Measurements from ENCODE around the gene ANXA2R.
"Not testable (repeated sequence)": the region's sequence is repeated elsewhere in the genome, so short reads cannot be mapped to it uniquely, and the experiment has no call there.

The ANXA2R gene

DNA sequence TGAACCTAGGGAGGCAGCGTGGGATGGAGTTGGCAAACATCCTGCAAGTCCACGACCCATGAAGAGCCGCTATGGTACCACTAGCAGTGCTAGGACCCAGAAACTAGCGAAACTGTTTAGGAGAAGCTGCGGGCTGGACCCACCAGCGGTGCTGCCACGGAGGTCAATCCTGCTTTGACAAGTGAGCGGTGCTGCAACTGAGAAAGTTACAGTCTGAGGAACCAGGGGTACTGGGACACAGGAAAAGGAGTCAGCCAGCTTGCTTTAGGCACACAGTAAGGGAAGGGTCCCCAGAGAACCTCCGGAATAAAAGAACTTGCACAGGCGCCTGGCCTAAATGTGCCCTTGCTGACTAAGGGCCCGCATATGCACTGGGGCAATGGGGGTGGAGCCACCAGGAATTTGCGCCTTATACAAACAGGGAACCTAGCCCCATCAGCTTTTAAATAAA lies 23.6 kb upstream of the ANXA2R start:
- DNase-seq = no peak
- peak overlapping the region; percentile 64 for H4K91ac ChIP-seq (ENCODE audit: low read length)
- H3K18ac ChIP-seq (ENCODE audit: low read depth in 1 of 2, low read length in 2 of 2) = peak overlapping the region; percentile 70 to 80
- no peak overlapping the region for H3K14ac ChIP-seq (ENCODE audit: low read length in 2 of 2)
- peak overlapping the region; percentile 91 for H2BK5ac ChIP-seq (ENCODE audit: low read depth, low read length, poor library complexity, severe bottlenecking)
- WGBS = 80% methylated on average over 12 of the region's 12 CpGs
- no peak overlapping the region for H2AFZ ChIP-seq (ENCODE audit: low read depth, low read length)
- H3K36me3 ChIP-seq (ENCODE audit: control insufficient read depth in 1 of 2, insufficient read depth in 2 of 2, low read depth in 1 of 2, low read length in 2 of 2) = no peaks in the 10 kb centered on the region
- peak overlapping the region; percentile 89 for H3K27ac ChIP-seq (ENCODE audit: low read length, poor library complexity, severe bottlenecking)
- peaks cover 3% of the 10 kb centered on the region for H3K79me1 ChIP-seq (replicated peaks; ENCODE audit: low read length, poor library complexity, severe bottlenecking)
- H3K4me3 ChIP-seq (ENCODE audit: insufficient read depth in 1 of 2, low read depth in 1 of 2, low read length in 2 of 2) = peak overlapping the region in 1 of 2 experiments; percentile 95
- H3K9ac ChIP-seq (ENCODE audit: low read length) = peak overlapping the region; percentile 100
- H2BK15ac ChIP-seq (ENCODE audit: low read depth, poor library complexity, severe bottlenecking) = peak overlapping the region; percentile 88
- H3K23ac ChIP-seq (ENCODE audit: low read length in 2 of 2) = no peak overlapping the region
- H3K27me3 ChIP-seq (ENCODE audit: control insufficient read depth in 1 of 2, insufficient read depth in 1 of 2, low read length in 2 of 2) = no peaks in the 10 kb centered on the region
- no peaks in the 10 kb centered on the region for H3K9me3 ChIP-seq (ENCODE audit: control insufficient read depth, low read length)
- peak overlapping the region; percentile 83 for H4K8ac ChIP-seq (ENCODE audit: low read length)
- H3K4me2 ChIP-seq (ENCODE audit: low read length, poor library complexity, severe bottlenecking) = no peak overlapping the region
- H2BK120ac ChIP-seq (ENCODE audit: low read depth, low read length) = no peak overlapping the region
- peak overlapping the region in 1 of 2 experiments; percentile 54 for H3K4ac ChIP-seq (ENCODE audit: low read depth in 1 of 2, low read length in 2 of 2)
- peak overlapping the region; percentile 61 to 67 for H2BK12ac ChIP-seq (ENCODE audit: low read length in 2 of 2)
- peaks cover 11% of the 10 kb centered on the region for H3K4me1 ChIP-seq (ENCODE audit: control insufficient read depth, insufficient read depth, low read depth, low read length)
- H2AK5ac ChIP-seq (ENCODE audit: low read length, severe bottlenecking) = peak overlapping the region; percentile 97

DNA sequence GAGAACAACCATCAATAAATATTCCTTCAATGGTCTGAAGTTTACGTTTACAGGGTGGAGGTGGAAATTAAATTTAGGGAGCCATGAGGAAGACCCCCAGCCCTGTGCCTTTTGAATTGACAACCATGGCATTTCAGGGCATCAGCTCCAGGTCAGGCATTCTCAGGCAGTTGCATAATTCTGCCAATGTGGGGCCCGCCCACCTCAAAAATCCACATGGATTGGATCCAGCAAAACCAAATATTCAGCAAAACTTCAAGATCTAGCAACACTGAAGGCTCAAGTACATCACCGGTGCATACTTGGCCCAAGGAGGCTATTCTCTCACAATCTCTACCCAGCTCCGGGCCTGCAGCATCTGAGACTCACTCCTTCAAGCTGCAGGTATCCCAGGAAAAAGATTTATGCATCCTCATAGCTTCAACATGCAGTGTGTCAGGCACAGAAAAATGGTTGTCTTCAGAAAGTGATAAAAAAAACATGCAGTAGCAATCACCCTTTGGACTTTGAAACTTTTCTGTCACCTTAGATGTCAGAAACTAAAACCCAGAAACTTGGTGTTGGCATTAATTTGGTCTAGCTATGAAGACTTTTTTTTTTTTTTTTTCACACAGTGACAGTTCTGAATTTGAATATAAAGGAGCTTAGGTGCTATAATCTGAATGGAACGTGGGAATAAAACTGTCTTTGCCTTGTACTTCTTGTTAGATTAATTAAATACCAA lies 21.4 kb upstream of the ANXA2R start:
- no peak for DNase-seq
- Histone ChIP-seq H3K9ac (ENCODE audit: low read length) (no peak overlapping the region), H2AFZ (ENCODE audit: low read depth, low read length) (no peak overlapping the region), H3K4me3 (ENCODE audit: insufficient read depth in 1 of 2, low read depth in 1 of 2, low read length in 2 of 2) (no peak overlapping the region), H3K27ac (ENCODE audit: low read length, poor library complexity, severe bottlenecking) (peak overlapping the region; percentile 38), H3K9me3 (ENCODE audit: control insufficient read depth, low read length) (no peaks in the 10 kb centered on the region), H3K23ac (ENCODE audit: low read length in 2 of 2) (peak overlapping the region in 1 of 2 experiments; percentile 7), H3K14ac (ENCODE audit: low read length in 2 of 2) (no peak overlapping the region), H2BK15ac (ENCODE audit: low read depth, poor library complexity, severe bottlenecking) (no peak overlapping the region), H3K27me3 (ENCODE audit: control insufficient read depth in 1 of 2, insufficient read depth in 1 of 2, low read length in 2 of 2) (no peaks in the 10 kb centered on the region), H3K36me3 (ENCODE audit: control insufficient read depth in 1 of 2, insufficient read depth in 2 of 2, low read depth in 1 of 2, low read length in 2 of 2) (peaks cover 0 to 4% of the 10 kb centered on the region in 2 experiments), H4K8ac (ENCODE audit: low read length) (peak overlapping the region; percentile 38), H2AK5ac (ENCODE audit: low read length, severe bottlenecking) (peak overlapping the region; percentile 17), H3K79me1 (replicated peaks; ENCODE audit: low read length, poor library complexity, severe bottlenecking) (peaks cover 3% of the 10 kb centered on the region), H3K18ac (ENCODE audit: low read depth in 1 of 2, low read length in 2 of 2) (peak overlapping the region in 1 of 2 experiments; percentile 33), H3K4ac (ENCODE audit: low read depth in 1 of 2, low read length in 2 of 2) (no peak overlapping the region), H2BK12ac (ENCODE audit: low read length in 2 of 2) (no peak overlapping the region), H2BK5ac (ENCODE audit: low read depth, low read length, poor library complexity, severe bottlenecking) (no peak overlapping the region), H3K4me2 (ENCODE audit: low read length, poor library complexity, severe bottlenecking) (no peak overlapping the region), H3K4me1 (ENCODE audit: control insufficient read depth, insufficient read depth, low read depth, low read length) (peaks cover 14% of the 10 kb centered on the region), H2BK120ac (ENCODE audit: low read depth, low read length) (no peak overlapping the region), H4K91ac (ENCODE audit: low read length) (peak overlapping the region; percentile 34)
- WGBS = 92% methylated on average over 4 of the region's 5 CpGs

DNA sequence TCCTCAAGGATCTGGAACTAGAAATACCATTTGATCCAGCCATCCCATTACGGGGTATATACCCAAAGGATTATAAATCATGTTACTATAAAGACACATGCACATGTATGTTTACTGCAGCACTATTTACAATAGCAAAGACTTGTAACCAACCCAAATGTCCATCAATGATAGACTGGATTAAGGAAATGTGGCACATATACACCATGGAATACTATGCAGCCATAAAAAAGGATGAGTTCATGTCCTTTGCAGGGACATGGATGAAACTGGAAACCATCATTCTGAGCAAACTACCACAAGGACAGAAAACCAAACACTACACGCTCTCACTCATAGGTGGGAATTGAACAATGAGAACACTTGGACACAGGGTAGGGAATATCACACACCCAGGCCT lies 19.9 kb upstream of the ANXA2R start:
- not testable (repeated sequence) for H3K18ac ChIP-seq (ENCODE audit: low read depth in 1 of 2, low read length in 2 of 2); DNase-seq; H2BK5ac ChIP-seq (ENCODE audit: low read depth, low read length, poor library complexity, severe bottlenecking); H3K4me3 ChIP-seq (ENCODE audit: insufficient read depth in 1 of 2, low read depth in 1 of 2, low read length in 2 of 2); H2BK120ac ChIP-seq (ENCODE audit: low read depth, low read length); H3K14ac ChIP-seq (ENCODE audit: low read length in 2 of 2); H3K9me3 ChIP-seq (ENCODE audit: control insufficient read depth, low read length); H3K36me3 ChIP-seq (ENCODE audit: control insufficient read depth in 1 of 2, insufficient read depth in 2 of 2, low read depth in 1 of 2, low read length in 2 of 2); H2BK15ac ChIP-seq (ENCODE audit: low read depth, poor library complexity, severe bottlenecking); H3K27me3 ChIP-seq (ENCODE audit: control insufficient read depth in 1 of 2, insufficient read depth in 1 of 2, low read length in 2 of 2); H4K91ac ChIP-seq (ENCODE audit: low read length); H2AFZ ChIP-seq (ENCODE audit: low read depth, low read length); H2AK5ac ChIP-seq (ENCODE audit: low read length, severe bottlenecking); H3K23ac ChIP-seq (ENCODE audit: low read length in 2 of 2); H3K4ac ChIP-seq (ENCODE audit: low read depth in 1 of 2, low read length in 2 of 2); H3K79me1 ChIP-seq (replicated peaks; ENCODE audit: low read length, poor library complexity, severe bottlenecking); H3K4me2 ChIP-seq (ENCODE audit: low read length, poor library complexity, severe bottlenecking); H3K9ac ChIP-seq (ENCODE audit: low read length); H2BK12ac ChIP-seq (ENCODE audit: low read length in 2 of 2); H4K8ac ChIP-seq (ENCODE audit: low read length); H3K27ac ChIP-seq (ENCODE audit: low read length, poor library complexity, severe bottlenecking)
- 100% methylated on average over 1 of the region's 2 CpGs for WGBS
- H3K4me1 ChIP-seq (ENCODE audit: control insufficient read depth, insufficient read depth, low read depth, low read length) = peaks cover 14% of the 10 kb centered on the region

DNA sequence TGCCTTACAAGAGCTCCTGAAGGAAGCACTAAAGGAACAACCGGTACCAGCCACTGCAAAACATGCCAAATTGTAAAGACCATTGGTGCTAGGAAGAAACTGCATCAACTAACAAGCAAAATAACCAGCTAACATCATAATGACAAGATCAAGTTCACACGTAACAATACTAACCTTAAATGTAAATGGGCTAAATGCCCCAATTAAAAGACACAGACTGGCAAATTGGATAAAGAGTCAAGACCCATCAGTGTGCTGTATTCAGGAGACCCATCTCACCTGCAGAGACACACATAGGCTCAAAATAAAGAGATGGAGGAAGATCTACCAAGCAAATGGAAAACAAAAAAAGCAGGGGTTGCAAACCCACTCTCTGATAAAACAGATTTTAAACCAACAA lies 15.0 kb upstream of the ANXA2R start:
- WGBS = 89% methylated on average over 1 of the region's 2 CpGs
- H3K4me3 ChIP-seq (ENCODE audit: insufficient read depth in 1 of 2, low read depth in 1 of 2, low read length in 2 of 2); H3K4ac ChIP-seq (ENCODE audit: low read depth in 1 of 2, low read length in 2 of 2); H2BK15ac ChIP-seq (ENCODE audit: low read depth, poor library complexity, severe bottlenecking); H3K18ac ChIP-seq (ENCODE audit: low read depth in 1 of 2, low read length in 2 of 2); H3K9ac ChIP-seq (ENCODE audit: low read length); H4K91ac ChIP-seq (ENCODE audit: low read length); H3K27me3 ChIP-seq (ENCODE audit: control insufficient read depth in 1 of 2, insufficient read depth in 1 of 2, low read length in 2 of 2); H3K14ac ChIP-seq (ENCODE audit: low read length in 2 of 2); H3K4me1 ChIP-seq (ENCODE audit: control insufficient read depth, insufficient read depth, low read depth, low read length); H2BK5ac ChIP-seq (ENCODE audit: low read depth, low read length, poor library complexity, severe bottlenecking); H2BK120ac ChIP-seq (ENCODE audit: low read depth, low read length); H3K9me3 ChIP-seq (ENCODE audit: control insufficient read depth, low read length); H2BK12ac ChIP-seq (ENCODE audit: low read length in 2 of 2); H2AK5ac ChIP-seq (ENCODE audit: low read length, severe bottlenecking); H3K4me2 ChIP-seq (ENCODE audit: low read length, poor library complexity, severe bottlenecking); H4K8ac ChIP-seq (ENCODE audit: low read length); H3K27ac ChIP-seq (ENCODE audit: low read length, poor library complexity, severe bottlenecking); DNase-seq; H3K23ac ChIP-seq (ENCODE audit: low read length in 2 of 2); H2AFZ ChIP-seq (ENCODE audit: low read depth, low read length): not testable (repeated sequence)
- peaks cover 11 to 16% of the 10 kb centered on the region in 2 experiments for H3K36me3 ChIP-seq (ENCODE audit: control insufficient read depth in 1 of 2, insufficient read depth in 2 of 2, low read depth in 1 of 2, low read length in 2 of 2)
- H3K79me1 ChIP-seq (replicated peaks; ENCODE audit: low read length, poor library complexity, severe bottlenecking) = peaks cover 16% of the 10 kb centered on the region
